ENCODE measurements around the gene PTCSC3. TPM values are rescaled to one million over a fixed set of nuclear protein-coding genes. Genes with fewer than 3 reads are reported as not detected.
A peak's percentile ranks its signal among the peaks of the same experiment; 100 is the strongest.

The PTCSC3 gene
- polyA plus RNA-seq, 2 of the 4 experiments (the other 2 are of a cell fraction), result not detected

- H3K4me2 ChIP-seq, result no peak overlapping the region
- ATAC-seq (peak; percentile 57 to 59; a peak in 3 of 6 replicates), FAIRE-seq (no peak), DNase-seq (ENCODE audit: low read depth in 1 of 2, low spot score in 1 of 2) (peak in 1 of 2 experiments; percentile 12)
- CTCF ChIA-PET, result interaction anchor here (1.0 to 2.0 kb wide), 2 partner anchors 137 to 398 kb away, joined by 4 to 5 read pairs; no protein-coding TSS in a partner anchor
- TF ChIP-seq PHF8 (IDR thresholded peaks at IDR 0.05; ENCODE audit: borderline replicate concordance, low read depth) (no peak), JUN (IDR thresholded peaks at IDR 0.05) (no peak), RFX5 (IDR thresholded peaks at IDR 0.05) (no peak), MYC (IDR thresholded peaks at IDR 0.05; ENCODE audit: borderline replicate concordance, low read length) (no peak), CHD4 (IDR thresholded peaks at IDR 0.05; ENCODE audit: borderline replicate concordance) (no peak), HEYL (CRISPR knock-in tag; IDR thresholded peaks at IDR 0.05) (no peak), RNF2 (IDR thresholded peaks at IDR 0.05; ENCODE audit: borderline replicate concordance, low read depth) (no peak), EP300 (IDR thresholded peaks at IDR 0.05) (no peak), EHMT2 (IDR thresholded peaks at IDR 0.05; ENCODE audit: low read depth) (no peak), SMC3 (IDR thresholded peaks at IDR 0.05) (peak; percentile 47), MAFK (IDR thresholded peaks at IDR 0.05; ENCODE audit: partially characterized antibody) (peak; percentile 32), ZSCAN20 (CRISPR knock-in tag; IDR thresholded peaks at IDR 0.05) (no peak), CTCF (IDR thresholded peaks at IDR 0.05) (peak; percentile 46), NPAS2 (CRISPR knock-in tag; IDR thresholded peaks at IDR 0.05; ENCODE audit: borderline replicate concordance) (no peak), MAZ (IDR thresholded peaks at IDR 0.05; ENCODE audit: borderline replicate concordance, low read depth, low read length) (no peak), ELK1 (IDR thresholded peaks at IDR 0.05; ENCODE audit: low read depth, low read length) (no peak), RAD21 (conservative IDR thresholded peaks at IDR 0.05 in 1 of 2, IDR thresholded peaks at IDR 0.05 in 1 of 2) (peak in 1 of 2 experiments; percentile 45; a peak in 3 of 5 replicates), KDM1A (IDR thresholded peaks at IDR 0.05; ENCODE audit: low read depth) (no peak), KDM5A (IDR thresholded peaks at IDR 0.05) (no peak), FOSB (CRISPR knock-in tag; IDR thresholded peaks at IDR 0.05) (no peak), BCL3 (IDR thresholded peaks at IDR 0.05) (no peak), TP53 (CRISPR knock-in tag; IDR thresholded peaks at IDR 0.05) (no peak), ZC3H11A (IDR thresholded peaks at IDR 0.05) (no peak), HOXB13 (CRISPR knock-in tag; IDR thresholded peaks at IDR 0.05; ENCODE audit: low read depth) (no peak)
- TF ChIP-seq, protein P1, sequence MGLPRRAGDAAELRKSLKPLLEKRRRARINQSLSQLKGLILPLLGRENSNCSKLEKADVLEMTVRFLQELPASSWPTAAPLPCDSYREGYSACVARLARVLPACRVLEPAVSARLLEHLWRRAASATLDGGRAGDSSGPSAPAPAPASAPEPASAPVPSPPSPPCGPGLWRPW (IDR thresholded peaks at IDR 0.05), result no peak
- TF ChIP-seq, protein P2, sequence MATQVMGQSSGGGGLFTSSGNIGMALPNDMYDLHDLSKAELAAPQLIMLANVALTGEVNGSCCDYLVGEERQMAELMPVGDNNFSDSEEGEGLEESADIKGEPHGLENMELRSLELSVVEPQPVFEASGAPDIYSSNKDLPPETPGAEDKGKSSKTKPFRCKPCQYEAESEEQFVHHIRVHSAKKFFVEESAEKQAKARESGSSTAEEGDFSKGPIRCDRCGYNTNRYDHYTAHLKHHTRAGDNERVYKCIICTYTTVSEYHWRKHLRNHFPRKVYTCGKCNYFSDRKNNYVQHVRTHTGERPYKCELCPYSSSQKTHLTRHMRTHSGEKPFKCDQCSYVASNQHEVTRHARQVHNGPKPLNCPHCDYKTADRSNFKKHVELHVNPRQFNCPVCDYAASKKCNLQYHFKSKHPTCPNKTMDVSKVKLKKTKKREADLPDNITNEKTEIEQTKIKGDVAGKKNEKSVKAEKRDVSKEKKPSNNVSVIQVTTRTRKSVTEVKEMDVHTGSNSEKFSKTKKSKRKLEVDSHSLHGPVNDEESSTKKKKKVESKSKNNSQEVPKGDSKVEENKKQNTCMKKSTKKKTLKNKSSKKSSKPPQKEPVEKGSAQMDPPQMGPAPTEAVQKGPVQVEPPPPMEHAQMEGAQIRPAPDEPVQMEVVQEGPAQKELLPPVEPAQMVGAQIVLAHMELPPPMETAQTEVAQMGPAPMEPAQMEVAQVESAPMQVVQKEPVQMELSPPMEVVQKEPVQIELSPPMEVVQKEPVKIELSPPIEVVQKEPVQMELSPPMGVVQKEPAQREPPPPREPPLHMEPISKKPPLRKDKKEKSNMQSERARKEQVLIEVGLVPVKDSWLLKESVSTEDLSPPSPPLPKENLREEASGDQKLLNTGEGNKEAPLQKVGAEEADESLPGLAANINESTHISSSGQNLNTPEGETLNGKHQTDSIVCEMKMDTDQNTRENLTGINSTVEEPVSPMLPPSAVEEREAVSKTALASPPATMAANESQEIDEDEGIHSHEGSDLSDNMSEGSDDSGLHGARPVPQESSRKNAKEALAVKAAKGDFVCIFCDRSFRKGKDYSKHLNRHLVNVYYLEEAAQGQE (IDR thresholded peaks at IDR 0.05), result no peak
- TF ChIP-seq, protein P3, sequence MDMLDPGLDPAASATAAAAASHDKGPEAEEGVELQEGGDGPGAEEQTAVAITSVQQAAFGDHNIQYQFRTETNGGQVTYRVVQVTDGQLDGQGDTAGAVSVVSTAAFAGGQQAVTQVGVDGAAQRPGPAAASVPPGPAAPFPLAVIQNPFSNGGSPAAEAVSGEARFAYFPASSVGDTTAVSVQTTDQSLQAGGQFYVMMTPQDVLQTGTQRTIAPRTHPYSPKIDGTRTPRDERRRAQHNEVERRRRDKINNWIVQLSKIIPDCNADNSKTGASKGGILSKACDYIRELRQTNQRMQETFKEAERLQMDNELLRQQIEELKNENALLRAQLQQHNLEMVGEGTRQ (IDR thresholded peaks at IDR 0.05), result no peak
- TF ChIP-seq, protein P4, sequence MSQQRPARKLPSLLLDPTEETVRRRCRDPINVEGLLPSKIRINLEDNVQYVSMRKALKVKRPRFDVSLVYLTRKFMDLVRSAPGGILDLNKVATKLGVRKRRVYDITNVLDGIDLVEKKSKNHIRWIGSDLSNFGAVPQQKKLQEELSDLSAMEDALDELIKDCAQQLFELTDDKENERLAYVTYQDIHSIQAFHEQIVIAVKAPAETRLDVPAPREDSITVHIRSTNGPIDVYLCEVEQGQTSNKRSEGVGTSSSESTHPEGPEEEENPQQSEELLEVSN (IDR thresholded peaks at IDR 0.05; ENCODE audit: borderline replicate concordance, low read depth), result no peak
- no peak overlapping the region for H3K4me3 ChIP-seq
- POLR2A ChIA-PET, result no interaction called here
- H3K4me1 ChIP-seq, result no peaks in the 10 kb centered on the region
- peaks cover 5% of the 10 kb centered on the region; the same call in 1 of the 3 replicates for H3K9me3 ChIP-seq
- no peak overlapping the region for H3K27ac ChIP-seq
- WGBS (ENCODE audit: missing lambda C conversion rate), result 78% methylated on average over 1 of the region's 1 CpG
Observed at GRCh38 chr14:36207500-36207899, 31.0 kb upstream of the PTCSC3 start.
